SH-SY5Y (cell line): ENCODE results near the gene SCD5.

Source experiments
- GATA2 ChIP-seq: IDR thresholded peaks from 2 replicates; pipeline ENCODE4 v1.6.1; 2011; ENCODE audit warnings: mild to moderate bottlenecking, low read depth, low read length
- GATA3 ChIP-seq: IDR thresholded peaks from 2 replicates; pipeline ENCODE4 v1.6.1; 2011; ENCODE audit warnings: low read depth, mild to moderate bottlenecking, low read length, moderate library complexity

DNA sequence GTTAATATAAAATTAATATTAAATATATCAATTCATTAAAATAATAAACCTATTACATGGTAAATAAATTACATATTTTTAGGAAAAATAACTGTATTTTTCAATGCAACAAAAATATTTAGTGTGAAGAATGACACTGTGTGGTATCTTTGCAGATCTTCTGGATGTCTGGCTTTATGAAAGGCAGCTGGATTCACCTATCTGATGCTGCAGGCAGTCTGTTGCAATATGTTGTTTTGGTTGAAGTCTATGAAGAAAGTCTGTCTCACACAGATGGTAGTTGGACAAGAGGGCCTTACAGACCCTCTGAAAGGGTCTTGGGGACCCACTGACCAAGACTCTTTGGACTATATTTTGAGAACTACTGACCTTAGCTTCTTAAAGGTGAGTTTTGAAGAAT lies 147.7 kb downstream of the SCD5 start:
- TF ChIP-seq GATA3 (peak; percentile 51; the same call in 1 of the 2 replicates), GATA2 (peak; percentile 64)
